Measurements from ENCODE around the gene ACE.
A peak's percentile ranks its signal among the peaks of the same experiment; 100 is the strongest.

ACE gene

GRCh38 chr17:63445954-63446752 is 30.7 kb upstream of the ACE start, which contains the start of gene CYB561:
TSS of gene CYB561 (minus strand) at chr17:63446306. CDS start at chr17:63437547, 8,759 bp downstream.
- Histone ChIP-seq H3K27ac (ENCODE audit: extremely low read depth, low read depth, low read length) (peak within 1 kb of the TSS; percentile 48; the same call in 1 of the 2 replicates), H3K36me3 (ENCODE audit: control insufficient read depth in 2 of 2, insufficient read depth in 1 of 2, low read length in 2 of 2) (no peaks in the 10 kb centered on the region), H3K4me1 (ENCODE audit: control insufficient read depth, insufficient read depth, low read length) (0 out of 2 replicates have a peak, but pooled peaks cover 2% of the 10 kb centered on the region), H3K4me3 (ENCODE audit: low read depth, low read length) (peak within 1 kb of the TSS; percentile 41), H3K9me3 (ENCODE audit: control insufficient read depth, insufficient read depth, low read depth, low read length) (no peaks in the 10 kb centered on the region)
- ChIA-PET POLR2A (interaction anchor here (0.9 kb wide), 1 partner anchor 184 kb away, joined by 3 read pairs; no protein-coding TSS in a partner anchor), CTCF (interaction anchor here (0.6 to 4.0 kb wide), 6 partner anchors 17 to 857 kb away, joined by 3 to 14 read pairs (median 3); no protein-coding TSS in a partner anchor)
- no peak for TF ChIP-seq ZNF548 (tag by site-specific recombination; IDR thresholded peaks at IDR 0.05)
- 0 out of 2 replicates have a peak, but pooled peaks have one; percentile 9 for TF ChIP-seq ZNF596 (tag by site-specific recombination; IDR thresholded peaks at IDR 0.05)
- no peak for TF ChIP-seq KLF1 (tag by site-specific recombination; IDR thresholded peaks at IDR 0.05)
- peak; percentile 74 for TF ChIP-seq PBX3 (CRISPR knock-in tag; IDR thresholded peaks at IDR 0.05)
- TF ChIP-seq ZBTB11 (tag by site-specific recombination; conservative IDR thresholded peaks at IDR 0.05; ENCODE audit: low read depth) = no peak
- TF ChIP-seq ZNF174 (tag by site-specific recombination; IDR thresholded peaks at IDR 0.05) = no peak
- TF ChIP-seq ZNF677 (tag by site-specific recombination; IDR thresholded peaks at IDR 0.05) = 0 out of 2 replicates have a peak, but pooled peaks have one; percentile 2
- no peak for TF ChIP-seq ZXDB (tag by site-specific recombination; IDR thresholded peaks at IDR 0.05)
- no peak for TF ChIP-seq BCL6B (tag by site-specific recombination; IDR thresholded peaks at IDR 0.05)
- TF ChIP-seq SP7 (tag by site-specific recombination; IDR thresholded peaks at IDR 0.05) = no peak
- no peak for TF ChIP-seq ZNF239 (tag by site-specific recombination; IDR thresholded peaks at IDR 0.05)
- TF ChIP-seq ZBTB6 (tag by site-specific recombination; IDR thresholded peaks at IDR 0.05) = no peak
- no peak for TF ChIP-seq HOXA7 (CRISPR knock-in tag; IDR thresholded peaks at IDR 0.05; ENCODE audit: borderline replicate concordance)
- TF ChIP-seq ZNF335 (tag by site-specific recombination; conservative IDR thresholded peaks at IDR 0.05) = peak; percentile 30; the same call in 1 of the 2 replicates
- no peak for TF ChIP-seq GLIS1 (tag by site-specific recombination; IDR thresholded peaks at IDR 0.05)
- TF ChIP-seq EGR2 (tag by site-specific recombination; IDR thresholded peaks at IDR 0.05; ENCODE audit: low read depth) = no peak
- TF ChIP-seq ZNF704 (tag by site-specific recombination; IDR thresholded peaks at IDR 0.05) = no peak
- 0 out of 2 replicates have a peak, but pooled peaks have one; percentile 30 for TF ChIP-seq ZSCAN30 (tag by site-specific recombination; IDR thresholded peaks at IDR 0.05)
- no peak for TF ChIP-seq ZNF391 (tag by site-specific recombination; IDR thresholded peaks at IDR 0.05; ENCODE audit: borderline replicate concordance, low read depth)
- 0 out of 2 replicates have a peak, but pooled peaks have one; percentile 1 for TF ChIP-seq MEIS1 (CRISPR knock-in tag; IDR thresholded peaks at IDR 0.05; ENCODE audit: borderline replicate concordance)
- TF ChIP-seq ZNF433 (tag by site-specific recombination; IDR thresholded peaks at IDR 0.05; ENCODE audit: low read depth) = no peak
- TF ChIP-seq ZBTB26 (tag by site-specific recombination; optimal IDR thresholded peaks at IDR 0.05) = peak; percentile 26
- no peak for TF ChIP-seq HOXD13 (CRISPR knock-in tag; IDR thresholded peaks at IDR 0.05; ENCODE audit: borderline replicate concordance)
- no peak for TF ChIP-seq KLF17 (tag by site-specific recombination; IDR thresholded peaks at IDR 0.05)
- peak; percentile 24; the same call in 1 of the 2 replicates for TF ChIP-seq KLF10 (tag by site-specific recombination; IDR thresholded peaks at IDR 0.05)
- no peak for TF ChIP-seq ZNF354C (tag by site-specific recombination; IDR thresholded peaks at IDR 0.05; ENCODE audit: borderline replicate concordance, low read depth)

All from HEK293 (cell line).